IgD-negative memory B cell (primary cell): ENCODE measurements around the gene ZNF433. TPM values are rescaled to one million over a fixed set of nuclear protein-coding genes. Genes with fewer than 3 reads are reported as not detected.
"Not testable (repeated sequence)": the region's sequence is repeated elsewhere in the genome, so short reads cannot be mapped to it uniquely, and the experiment has no call there.

Experiments
- H3K27ac Mint-ChIP-seq, 3 donors: one replicate each; pipeline ENCODE4 v1.8.0; 2020 to 2022; ENCODE audit warnings: mild to moderate bottlenecking in 3 of 3, mixed read lengths in 3 of 3, moderate library complexity in 1 of 3
- H3K27me3 Mint-ChIP-seq: one replicate; pipeline ENCODE4 v1.8.0; 2021; ENCODE audit warnings: mixed read lengths
- H3K36me3 Mint-ChIP-seq: one replicate; pipeline ENCODE4 v1.8.0; 2020; ENCODE audit warnings: mild to moderate bottlenecking, mixed read lengths
- H3K4me1 Mint-ChIP-seq, 3 donors: one replicate each; pipeline ENCODE4 v1.8.0; 2020 to 2022; ENCODE audit warnings: mixed read lengths in 3 of 3, mild to moderate bottlenecking in 1 of 3
- H3K4me3 Mint-ChIP-seq, 4 donors: one replicate each; pipeline ENCODE4 v1.8.0; 2020 to 2022; ENCODE audit warnings: mild to moderate bottlenecking in 4 of 4, mixed read lengths in 4 of 4, moderate library complexity in 3 of 4
- H3K9me3 Mint-ChIP-seq, 3 donors: one replicate each; pipeline ENCODE4 v1.8.0; 2020 to 2021; ENCODE audit warnings: mixed read lengths in 3 of 3, mild to moderate bottlenecking in 1 of 3
- polyA plus RNA-seq: library from polyadenylated mRNA; unstranded; fragments of 300-500 nt; fragmentation: Illumina TruSeq; gene quantifications from one replicate; pipeline ENCODE4 v1.2.3, GENCODE V29; 2021

ZNF433 gene
- polyA plus RNA-seq = 2.8 TPM

DNA sequence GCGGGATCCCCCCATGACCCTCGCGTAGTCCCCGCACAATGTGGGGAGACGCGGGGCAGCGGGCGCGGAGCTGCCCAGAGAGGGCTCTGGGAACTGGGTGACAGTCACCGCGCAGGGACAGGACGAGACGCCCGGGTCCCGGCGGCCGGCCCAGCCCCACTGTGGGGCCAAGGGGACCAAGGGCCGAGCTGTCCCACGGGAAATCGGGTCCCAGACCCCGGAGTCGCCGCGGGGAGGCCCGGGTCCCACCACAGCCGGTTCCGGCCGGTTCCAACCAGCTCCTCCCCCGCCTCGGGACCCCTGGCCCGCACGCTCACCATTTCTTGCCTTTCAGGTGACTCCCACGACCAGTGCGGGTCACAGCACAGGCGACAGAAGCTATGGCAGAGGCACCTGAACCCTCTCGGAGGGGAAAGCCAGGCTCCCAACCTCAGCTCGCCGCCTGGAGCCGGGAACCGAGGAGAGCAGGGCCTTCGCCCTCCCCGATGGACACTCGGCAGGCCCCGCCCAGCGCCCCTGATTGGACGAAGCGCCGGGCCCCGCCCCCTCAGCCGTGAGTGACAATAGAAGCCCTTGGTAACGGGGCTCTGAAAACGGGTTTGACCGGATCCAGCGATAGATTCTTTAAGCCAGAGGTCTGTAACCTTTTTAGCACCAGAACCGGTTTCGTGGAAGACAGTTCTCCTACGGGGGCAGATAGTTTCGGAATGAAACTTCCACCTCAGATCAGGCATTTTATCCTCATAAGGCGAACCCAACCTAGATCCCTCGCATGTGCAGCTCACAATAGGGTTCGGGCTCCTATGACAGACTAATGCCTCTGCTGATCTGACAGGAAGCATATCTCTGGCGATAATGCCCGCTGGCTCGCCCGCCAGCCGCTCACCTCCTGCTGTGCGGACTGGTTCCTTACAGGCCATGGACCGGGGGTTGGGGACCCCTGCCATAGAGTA, at the start of gene ZNF433:
TSS of gene ZNF433 (minus strand) at position 460 of the 953 bp plus-strand sequence. CDS start at position 320, 140 bp downstream.
- peaks cover 0 to 2% (median 0%) of the 10 kb centered on the region in 3 donors for H3K9me3 Mint-ChIP-seq
- peak within 1 kb of the TSS in 2 of 3 donors; percentile 64 to 76 for H3K27ac Mint-ChIP-seq
- H3K27me3 Mint-ChIP-seq = peaks cover 3% of the 10 kb centered on the region
- peak within 1 kb of the TSS; percentile 87 to 96 (median 92) for H3K4me3 Mint-ChIP-seq
- H3K4me1 Mint-ChIP-seq = peaks cover 9 to 22% (median 9%) of the 10 kb centered on the region in 3 donors
- peaks cover 2% of the 10 kb centered on the region for H3K36me3 Mint-ChIP-seq

DNA sequence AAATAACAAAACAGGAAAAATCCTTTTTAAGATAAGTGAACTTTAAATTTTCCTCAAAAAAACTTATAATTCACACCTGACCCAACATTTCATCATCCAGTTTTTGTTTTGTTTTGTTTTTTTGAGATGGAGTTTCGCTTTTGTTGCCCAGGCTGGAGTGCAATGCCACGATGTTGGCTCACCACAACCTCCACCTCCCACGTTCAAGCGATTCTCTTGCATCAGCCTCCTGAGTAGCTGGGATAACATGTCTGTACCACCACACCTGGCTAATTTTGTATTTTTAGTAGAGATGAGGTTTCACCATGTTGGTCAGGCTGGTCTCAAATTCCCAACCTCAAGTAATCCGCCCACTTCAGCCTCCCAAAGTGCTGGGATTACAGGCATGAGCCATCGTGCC, 47.9 kb upstream of the ZNF433 start:
- not testable (repeated sequence) for H3K27me3 Mint-ChIP-seq, H3K36me3 Mint-ChIP-seq, H3K4me1 Mint-ChIP-seq, H3K27ac Mint-ChIP-seq, H3K4me3 Mint-ChIP-seq
- peaks cover 2 to 19% (median 9%) of the 10 kb centered on the region in 3 donors for H3K9me3 Mint-ChIP-seq

DNA sequence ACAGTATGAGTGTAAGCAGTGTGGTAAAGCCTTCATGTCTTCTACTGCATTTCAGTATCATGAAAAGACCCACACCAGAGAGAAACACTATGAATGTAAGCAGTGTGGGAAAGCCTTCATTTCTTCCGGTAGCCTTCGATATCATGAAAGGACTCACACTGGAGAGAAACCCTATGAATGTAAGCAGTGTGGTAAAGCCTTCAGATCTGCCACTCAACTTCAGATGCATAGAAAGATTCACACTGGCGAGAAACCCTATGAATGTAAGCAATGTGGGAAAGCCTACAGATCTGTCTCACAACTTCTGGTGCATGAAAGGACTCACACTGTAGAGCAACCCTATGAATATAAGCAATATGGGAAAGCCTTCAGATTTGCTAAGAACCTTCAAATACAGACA, 41.9 kb upstream of the ZNF433 start:
- no peak overlapping the region for H3K27ac Mint-ChIP-seq
- H3K4me1 Mint-ChIP-seq = no peaks in the 10 kb centered on the region
- H3K9me3 Mint-ChIP-seq = peaks cover 12 to 50% (median 35%) of the 10 kb centered on the region in 3 donors
- no peak overlapping the region for H3K4me3 Mint-ChIP-seq
- H3K36me3 Mint-ChIP-seq = peaks cover 22% of the 10 kb centered on the region
- H3K27me3 Mint-ChIP-seq = no peaks in the 10 kb centered on the region

DNA sequence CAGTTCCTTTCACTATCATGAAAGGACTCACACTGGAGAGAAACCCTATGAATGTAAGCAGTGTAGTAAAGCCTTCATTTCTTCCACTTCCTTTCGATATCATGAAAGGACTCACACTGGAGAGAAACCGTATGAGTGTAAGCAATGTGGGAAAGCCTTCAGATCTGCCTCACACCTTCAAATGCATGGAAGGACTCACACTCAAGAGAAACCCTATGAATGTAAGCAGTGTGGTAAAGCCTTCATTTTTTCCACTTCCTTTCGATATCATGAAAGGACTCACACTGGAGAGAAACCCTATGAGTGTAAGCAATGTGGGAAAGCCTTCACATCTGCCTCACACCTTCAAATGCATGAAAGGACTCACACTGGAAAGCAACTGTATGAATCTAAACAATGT, 40.9 kb upstream of the ZNF433 start:
- peak overlapping the region in 1 of 3 donors; percentile 49 for H3K27ac Mint-ChIP-seq
- not testable (repeated sequence) for H3K4me1 Mint-ChIP-seq, H3K4me3 Mint-ChIP-seq, H3K27me3 Mint-ChIP-seq
- peaks cover 22% of the 10 kb centered on the region for H3K36me3 Mint-ChIP-seq
- peaks cover 12 to 48% (median 35%) of the 10 kb centered on the region in 3 donors for H3K9me3 Mint-ChIP-seq

- no peaks in the 10 kb centered on the region for H3K27me3 Mint-ChIP-seq
- peaks cover 15 to 50% (median 37%) of the 10 kb centered on the region in 3 donors for H3K9me3 Mint-ChIP-seq
- H3K27ac Mint-ChIP-seq = peak overlapping the region in 1 of 3 donors; percentile 73
- H3K4me3 Mint-ChIP-seq = no peak overlapping the region
- peaks cover 27% of the 10 kb centered on the region for H3K36me3 Mint-ChIP-seq
- H3K4me1 Mint-ChIP-seq = no peaks in the 10 kb centered on the region
Observed at GRCh38 chr19:12075538-12076139, 40.2 kb upstream of the ZNF433 start.

DNA sequence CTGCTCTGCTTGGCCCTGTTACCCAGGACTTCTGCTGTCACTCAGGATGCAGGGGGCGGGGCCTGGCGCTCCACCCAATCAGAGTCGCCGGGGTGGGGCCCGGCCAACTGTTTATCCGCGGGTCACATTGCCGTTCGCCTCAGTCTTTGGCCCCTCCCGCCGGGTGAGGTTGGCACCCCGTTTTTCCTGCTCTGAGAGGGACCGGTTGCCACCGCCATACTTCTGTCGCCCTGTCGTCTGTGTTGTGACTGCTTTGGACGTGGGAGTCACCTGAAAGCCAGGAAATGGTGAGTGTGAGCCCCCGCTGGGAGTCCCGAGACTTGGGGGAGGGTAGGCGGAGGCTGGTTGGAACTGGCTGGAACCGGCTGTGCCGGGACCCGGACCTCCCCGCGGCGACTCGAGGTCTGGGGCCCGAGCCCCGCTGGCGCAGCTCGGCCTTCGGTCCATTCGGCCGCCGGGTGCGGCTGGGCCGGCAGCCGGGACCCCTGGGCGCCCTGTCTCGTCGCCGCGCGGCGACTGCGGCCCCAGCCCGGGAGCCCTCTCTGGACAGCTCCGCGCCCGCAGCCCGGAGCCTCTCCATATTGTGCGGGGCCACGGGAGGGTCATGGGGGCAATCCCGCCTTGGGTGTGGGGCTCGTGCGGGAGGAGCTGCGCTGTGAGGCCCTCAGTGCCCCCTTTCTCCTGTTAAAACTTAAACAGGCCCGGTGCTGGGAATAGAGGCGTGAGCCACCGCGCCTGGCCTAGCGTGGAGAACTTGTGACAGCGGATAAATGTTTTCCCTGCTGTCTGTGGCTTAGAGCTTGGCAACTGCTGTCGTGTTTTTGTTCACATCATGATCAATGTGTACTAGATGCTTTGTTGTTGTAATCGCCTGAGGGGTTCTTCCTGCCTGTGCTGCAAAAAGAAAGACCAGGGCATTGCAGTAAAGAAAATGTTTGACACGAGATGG, 29.4 kb upstream of the ZNF433 start, which contains the start of gene ZNF844:
TSS of gene ZNF844 (plus strand) at position 142 of the 949 bp plus-strand sequence. CDS start at position 285, 143 bp downstream.
- Mint-ChIP-seq H3K4me3 (peak within 1 kb of the TSS; percentile 90 to 96 (median 96)), H3K36me3 (peaks cover 2% of the 10 kb centered on the region), H3K4me1 (peaks cover 4 to 8% (median 6%) of the 10 kb centered on the region in 3 donors), H3K27ac (peak within 1 kb of the TSS; percentile 71 to 88 (median 85)), H3K27me3 (no peaks in the 10 kb centered on the region), H3K9me3 (no peaks in the 10 kb centered on the region)

GRCh38 chr19:12055784-12056183, 20.3 kb upstream of the ZNF433 start:
- H3K9me3 Mint-ChIP-seq = no peaks in the 10 kb centered on the region
- peak overlapping the region in 1 of 4 donors; percentile 59 for H3K4me3 Mint-ChIP-seq
- peaks cover 7% of the 10 kb centered on the region for H3K27me3 Mint-ChIP-seq
- peaks cover 7 to 20% (median 12%) of the 10 kb centered on the region in 3 donors for H3K4me1 Mint-ChIP-seq
- H3K27ac Mint-ChIP-seq = no peak overlapping the region
- no peaks in the 10 kb centered on the region for H3K36me3 Mint-ChIP-seq

DNA sequence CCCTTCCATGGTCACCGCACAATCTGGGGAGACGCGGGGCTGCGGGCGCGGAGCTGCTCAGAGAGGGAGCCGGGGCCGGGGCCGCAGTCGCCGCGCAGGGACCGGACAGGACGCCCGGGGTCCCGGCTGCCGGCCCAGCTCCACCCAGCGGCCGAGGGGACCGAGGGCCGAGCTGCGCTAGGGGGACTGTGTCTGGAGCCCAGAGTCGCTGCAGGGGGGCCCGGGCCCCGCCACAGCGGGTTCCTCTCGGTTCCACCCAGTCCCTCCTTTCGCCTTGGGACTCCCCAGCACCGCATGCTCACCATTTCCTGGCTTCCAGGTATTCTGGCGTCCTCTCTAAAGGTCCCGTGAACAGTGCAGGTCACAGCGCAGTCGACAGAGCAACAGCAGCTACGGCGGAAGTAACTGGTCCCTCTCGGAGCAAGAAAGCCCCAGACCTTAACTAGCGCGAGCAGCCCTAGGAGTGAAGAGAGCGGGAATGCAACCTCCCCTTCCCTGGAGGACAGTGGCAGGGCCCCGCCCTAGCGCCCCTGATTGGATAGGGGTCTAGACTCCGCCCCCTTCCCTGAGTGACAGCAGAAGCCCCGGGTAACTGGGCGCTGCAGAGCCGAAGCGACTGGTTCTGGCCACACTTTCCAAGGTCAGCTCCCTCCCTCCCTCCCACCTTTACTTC, 17.2 kb upstream of the ZNF433 start, which contains the start of gene ZNF878:
TSS of gene ZNF878 (minus strand) at position 465 of the 673 bp plus-strand sequence. CDS start at position 305, 160 bp downstream.
- Mint-ChIP-seq H3K4me1 (peaks cover 5 to 15% (median 7%) of the 10 kb centered on the region in 3 donors), H3K27me3 (peaks cover 7% of the 10 kb centered on the region), H3K36me3 (no peaks in the 10 kb centered on the region), H3K4me3 (peak within 1 kb of the TSS; percentile 89 to 97 (median 94)), H3K27ac (peak within 1 kb of the TSS in 1 of 3 donors; percentile 74), H3K9me3 (no peaks in the 10 kb centered on the region)

- Mint-ChIP-seq H3K27ac (no peak overlapping the region), H3K4me1 (peaks cover 5 to 15% (median 7%) of the 10 kb centered on the region in 3 donors), H3K9me3 (no peaks in the 10 kb centered on the region), H3K4me3 (peak overlapping the region; percentile 82 to 96 (median 92)), H3K27me3 (peaks cover 7% of the 10 kb centered on the region), H3K36me3 (no peaks in the 10 kb centered on the region)
Observed at GRCh38 chr19:12052091-12052496, 16.6 kb upstream of the ZNF433 start.

- peak overlapping the region in 1 of 4 donors; percentile 29 for H3K4me3 Mint-ChIP-seq
- H3K27me3 Mint-ChIP-seq = peaks cover 4% of the 10 kb centered on the region
- H3K4me1 Mint-ChIP-seq = peaks cover 3 to 5% (median 5%) of the 10 kb centered on the region in 3 donors
- peaks cover 2 to 16% (median 15%) of the 10 kb centered on the region in 3 donors for H3K9me3 Mint-ChIP-seq
- H3K36me3 Mint-ChIP-seq = peaks cover 4% of the 10 kb centered on the region
- H3K27ac Mint-ChIP-seq = no peak overlapping the region
Observed at GRCh38 chr19:12047868-12048267, 12.4 kb upstream of the ZNF433 start.

GRCh38 chr19:12043752-12044422, 8.4 kb upstream of the ZNF433 start:
- peaks cover 4 to 20% (median 15%) of the 10 kb centered on the region in 3 donors for H3K9me3 Mint-ChIP-seq
- no peak overlapping the region for H3K4me3 Mint-ChIP-seq
- H3K4me1 Mint-ChIP-seq = no peaks in the 10 kb centered on the region
- H3K36me3 Mint-ChIP-seq = peaks cover 4% of the 10 kb centered on the region
- H3K27me3 Mint-ChIP-seq = no peaks in the 10 kb centered on the region
- H3K27ac Mint-ChIP-seq = no peak overlapping the region

DNA sequence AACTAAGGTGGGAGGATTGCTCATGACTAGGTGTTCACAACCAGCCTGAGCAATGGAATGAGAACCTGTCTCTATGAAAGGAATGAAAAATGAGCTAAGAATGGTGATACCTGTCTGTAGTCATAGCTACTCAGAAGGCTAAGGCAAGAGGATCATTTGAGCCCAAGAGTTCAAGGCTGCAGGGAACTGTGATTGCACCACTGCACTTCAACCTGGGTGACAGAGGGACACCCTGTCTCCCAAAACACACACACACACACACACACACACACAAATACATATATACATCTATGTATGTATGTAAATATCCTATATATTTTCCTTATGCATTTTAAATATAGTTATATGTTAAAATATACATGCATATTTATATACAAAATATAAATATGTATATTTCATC, 7.4 kb upstream of the ZNF433 start:
- Mint-ChIP-seq H3K27me3 (no peaks in the 10 kb centered on the region), H3K27ac (no peak overlapping the region), H3K4me3 (no peak overlapping the region), H3K9me3 (peaks cover 4 to 20% (median 15%) of the 10 kb centered on the region in 3 donors), H3K36me3 (peaks cover 4% of the 10 kb centered on the region), H3K4me1 (no peaks in the 10 kb centered on the region)

DNA sequence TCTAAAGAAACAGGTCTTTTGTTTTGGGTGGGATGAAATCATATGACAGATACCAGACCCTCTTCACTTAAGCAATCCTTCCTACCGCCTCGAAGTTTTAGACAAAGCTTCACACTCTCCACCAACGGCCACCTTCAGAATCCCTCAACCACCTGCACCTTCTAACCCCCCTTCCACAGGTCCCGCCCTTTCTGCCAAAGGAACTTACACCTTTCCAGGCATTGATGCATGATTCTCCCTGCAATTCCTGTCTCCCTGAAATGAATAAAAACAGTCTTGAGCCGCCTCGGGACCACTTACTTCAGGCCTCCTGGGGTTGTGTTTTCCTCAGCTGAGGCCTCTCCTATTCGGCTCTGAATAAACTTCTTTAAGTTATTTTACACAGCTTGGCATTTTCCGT, 859 bp downstream of the ZNF433 start:
- Mint-ChIP-seq H3K4me3 (peak overlapping the region; percentile 59 to 90 (median 87)), H3K27ac (peak overlapping the region in 2 of 3 donors; percentile 64 to 76), H3K9me3 (peaks cover 0 to 2% (median 0%) of the 10 kb centered on the region in 3 donors), H3K36me3 (peaks cover 2% of the 10 kb centered on the region), H3K27me3 (peaks cover 3% of the 10 kb centered on the region), H3K4me1 (peaks cover 9 to 22% (median 9%) of the 10 kb centered on the region in 3 donors)
